GM21367 (cell line): ENCODE measurements around the gene ATP1A2.
A peak's percentile ranks its signal among the peaks of the same experiment; 100 is the strongest.

Experiments used
- ATAC-seq: cut with Tn5 transposase; IDR thresholded peaks from one replicate; pipeline ENCODE4 v1.9.1; 2021; ENCODE audit not compliant: unreplicated experiment

Gene ATP1A2

DNA sequence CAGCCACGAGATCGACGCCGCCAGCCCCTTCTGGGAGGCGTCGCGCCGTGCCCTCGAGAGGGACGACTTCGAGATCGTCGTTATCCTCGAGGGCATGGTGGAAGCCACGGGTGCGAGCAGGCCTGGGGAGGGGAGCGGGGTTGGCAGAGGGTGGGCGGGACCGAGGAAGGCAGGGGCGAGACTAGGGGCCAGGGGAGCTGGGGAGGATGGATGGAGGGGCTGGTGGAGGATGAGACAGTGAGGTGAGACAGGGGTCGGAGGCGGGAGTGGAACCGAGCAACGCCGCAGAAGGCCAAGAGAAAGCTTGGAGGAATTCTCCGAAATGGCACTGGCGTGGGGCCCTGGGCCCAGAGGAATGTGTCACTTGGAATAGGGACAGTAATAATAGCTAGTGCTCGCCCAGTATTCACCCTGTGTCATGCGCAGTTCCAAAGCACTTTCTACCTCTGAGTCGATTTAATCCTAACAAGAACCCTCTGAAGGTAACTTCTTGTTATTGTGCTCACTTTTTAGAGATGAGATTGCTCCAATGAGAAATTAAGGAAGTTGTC, 30.7 kb upstream of the ATP1A2 start:
- no peak for ATAC-seq

DNA sequence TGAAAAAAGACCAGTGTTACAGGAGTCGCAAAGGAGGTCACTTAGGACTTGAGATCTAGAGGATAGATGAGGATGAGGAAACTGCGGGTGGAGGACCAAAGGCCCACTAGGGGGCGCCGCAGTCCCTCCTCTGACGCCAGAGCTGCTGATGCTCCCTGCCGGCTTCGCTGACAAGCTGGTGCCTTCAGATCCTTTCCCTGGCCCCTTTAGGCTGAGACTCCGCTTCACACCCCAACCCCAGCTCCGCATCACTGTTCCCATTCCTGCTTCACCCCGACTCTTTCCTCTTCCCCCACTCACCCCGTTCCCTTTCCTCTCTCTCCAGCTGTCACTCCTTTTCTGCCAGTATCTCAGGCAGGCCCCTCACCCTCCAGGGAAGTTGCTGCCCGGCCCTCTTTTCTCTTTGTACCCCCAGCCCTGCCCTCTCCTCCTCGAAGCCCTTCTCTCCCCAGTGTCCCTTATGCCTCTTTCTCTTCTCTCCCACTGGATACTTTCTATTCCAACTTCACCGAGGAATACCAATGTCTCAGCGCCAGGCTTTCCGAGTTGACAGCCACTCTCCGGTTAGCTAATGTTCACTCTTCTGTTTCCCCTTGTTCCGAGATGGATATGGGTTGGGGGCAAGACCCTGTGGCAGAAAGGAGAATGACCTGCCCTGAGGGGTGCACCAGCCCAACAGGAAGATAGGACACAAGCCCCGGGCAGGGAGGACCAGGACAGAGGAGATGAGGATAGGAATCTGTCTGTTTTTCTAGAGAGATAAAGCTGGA, 29.7 kb upstream of the ATP1A2 start:
- ATAC-seq: no peak

GRCh38 chr1:160086456-160086892, 29.1 kb upstream of the ATP1A2 start:
- ATAC-seq: no peak

- no peak for ATAC-seq
Observed at GRCh38 chr1:160087118-160087662, 28.4 kb upstream of the ATP1A2 start.

GRCh38 chr1:160089883-160090282, 25.7 kb upstream of the ATP1A2 start:
- ATAC-seq: no peak

GRCh38 chr1:160090760-160091159, 24.8 kb upstream of the ATP1A2 start:
- no peak for ATAC-seq

- ATAC-seq: no peak
Observed at GRCh38 chr1:160091666-160092223, 23.8 kb upstream of the ATP1A2 start.

GRCh38 chr1:160092366-160093068, 23.0 kb upstream of the ATP1A2 start:
- no peak for ATAC-seq

DNA sequence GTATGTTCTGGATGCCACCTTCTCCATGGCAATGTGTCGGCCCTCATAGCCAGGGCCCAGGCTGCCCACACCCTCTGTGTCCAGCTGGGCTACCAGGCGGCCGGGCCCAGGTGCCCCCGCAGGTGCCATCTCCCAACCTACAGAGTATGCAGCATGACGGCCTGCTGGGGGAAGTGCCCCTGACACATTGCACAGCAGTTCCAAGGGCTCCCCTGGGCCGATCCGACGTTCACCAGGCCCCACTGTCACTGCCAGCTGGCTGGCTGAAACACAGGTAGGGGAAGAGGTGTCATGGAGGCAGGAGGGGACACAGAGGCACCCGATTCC, 22.5 kb upstream of the ATP1A2 start:
- no peak for ATAC-seq

GRCh38 chr1:160093624-160094290, 21.8 kb upstream of the ATP1A2 start:
- no peak for ATAC-seq

- no peak for ATAC-seq
Observed at GRCh38 chr1:160094291-160094625, 21.3 kb upstream of the ATP1A2 start.

GRCh38 chr1:160094806-160095205, 20.8 kb upstream of the ATP1A2 start:
- no peak for ATAC-seq

GRCh38 chr1:160095382-160096105, 20.0 kb upstream of the ATP1A2 start:
- ATAC-seq: no peak

- no peak for ATAC-seq
Observed at GRCh38 chr1:160096274-160097116, 19.1 kb upstream of the ATP1A2 start.

DNA sequence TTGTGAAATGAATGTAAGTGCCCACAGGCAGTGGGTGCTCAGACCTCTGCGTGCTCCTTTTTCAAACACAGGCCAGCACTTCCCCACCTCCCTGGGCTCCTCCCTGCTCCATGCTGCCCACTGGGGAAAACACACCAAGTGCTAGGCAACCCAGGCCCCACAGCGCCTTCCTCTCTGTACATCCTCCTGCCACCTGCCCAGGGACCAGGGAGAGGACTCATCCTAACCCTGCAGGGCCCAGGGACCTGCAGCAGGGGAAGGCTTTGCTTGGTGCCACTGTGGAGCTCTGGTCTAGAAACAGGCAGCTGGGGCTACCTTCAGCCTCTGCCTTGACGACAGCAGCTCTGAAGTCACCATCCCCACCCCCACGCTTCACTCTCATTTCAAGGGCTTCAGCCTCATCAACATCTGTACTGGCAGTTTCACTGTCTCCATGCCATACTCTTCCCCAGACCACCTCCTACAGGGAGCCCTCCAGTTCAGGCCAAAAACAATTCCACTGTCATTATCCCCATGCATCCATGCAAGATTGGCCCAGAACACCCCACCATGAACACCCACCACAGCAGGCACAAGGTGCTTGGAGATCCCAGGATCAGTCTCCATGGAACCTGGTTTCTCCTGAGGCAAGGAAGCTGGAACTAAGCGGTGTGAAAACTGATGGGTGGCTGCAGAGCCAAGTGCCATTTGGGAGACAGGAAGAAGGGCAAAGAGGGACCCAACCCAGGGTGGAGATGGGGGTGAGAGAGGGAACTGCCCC, 18.2 kb upstream of the ATP1A2 start:
- ATAC-seq: no peak

- ATAC-seq: peak; percentile 42
Observed at GRCh38 chr1:160097911-160098851, 17.4 kb upstream of the ATP1A2 start, which contains the start of gene IGSF8. IGSF8 (minus strand) TSS chr1:160098619; CDS start chr1:160098472, 147 bp downstream.

GRCh38 chr1:160098852-160099561, 16.6 kb upstream of the ATP1A2 start:
- peak; percentile 69 for ATAC-seq
